Uterus (tissue), 4 donors: ENCODE data around the gene TST. TPM values are rescaled to one million over a fixed set of nuclear protein-coding genes. Genes with fewer than 3 reads are reported as not detected.
A peak's percentile ranks its signal among the peaks of the same experiment; 100 is the strongest.

Experiments
- DNase-seq, 2 donors: peaks; one replicate each; pipeline ENCODE4 v3.0.0-alpha.2; 2019 to 2020
- H3K27ac ChIP-seq, 2 donors: fragments of 200-600 bp; sonication (generic); 1 replicate in 1 of 2; 2 replicates in 1 of 2; pipeline ENCODE4 v1.5.1; 2016 to 2018
- H3K27me3 ChIP-seq, 2 donors: fragments of 200-600 bp; sonication (generic); one replicate each; pipeline ENCODE4 v1.5.1; 2018 to 2019; ENCODE audit warnings: control low read depth in 1 of 2
- H3K36me3 ChIP-seq, 2 donors: fragments of 200-600 bp; sonication (generic); one replicate each; pipeline ENCODE4 v1.5.1; 2019; ENCODE audit warnings: control low read depth in 1 of 2
- H3K4me1 ChIP-seq, 2 donors: fragments of 200-600 bp; sonication (generic); one replicate each; pipeline ENCODE4 v1.5.1; 2018 to 2019; ENCODE audit warnings: control low read depth in 1 of 2
- H3K4me3 ChIP-seq, 2 donors: fragments of 200-600 bp; sonication (generic); 1 replicate in 1 of 2; 2 replicates in 1 of 2; pipeline ENCODE4 v1.5.1; 2018 to 2019; ENCODE audit warnings: mild to moderate bottlenecking in 1 of 2
- H3K9me3 ChIP-seq, 2 donors: fragments of 200-600 bp; sonication (generic); one replicate each; pipeline ENCODE4 v1.5.1; 2019; ENCODE audit warnings: control low read depth in 1 of 2
- CTCF ChIP-seq, 4 experiments: fragments of 200-600 bp in 2 of 4; fragments of 450-650 bp in 2 of 4; sonication (generic) in 2 of 4; IDR thresholded peaks; one replicate each; pipeline ENCODE4 v1.5.1; 2016 to 2019; ENCODE audit warnings: antibody characterized with exemption in 4 of 4, mild to moderate bottlenecking in 2 of 4, moderate library complexity in 1 of 4
- POLR2A ChIP-seq, 2 donors: fragments of 450-650 bp; IDR thresholded peaks; one replicate each; pipeline ENCODE4 v1.6.1; 2016; ENCODE audit warnings: antibody characterized with exemption in 2 of 2, mild to moderate bottlenecking in 1 of 2, moderate library complexity in 1 of 2
- intact Hi-C: fragments of 100-400 bp; cut with DNase I; formaldehyde crosslinking; loops from one replicate; pipeline ENCODE4 v1.15.1; 2023; ENCODE audit warnings: low total_unique reads
- total RNA-seq, 4 donors: library from RNA; depleted of rRNA in 3 of 4; stranded (reverse); fragments of >200 nt in 3 of 4; gene quantifications; one replicate each; pipeline versions ENCODE4 v1.1.0 to v1.2.4, GENCODE V29; 2014 to 2023
- donor health status: DM: yes; HTN: yes; CAD: no.

The TST gene
- total RNA-seq, 4 donors from 2014 or later: 19.6 to 36.8 (median 25.1) TPM

DNA sequence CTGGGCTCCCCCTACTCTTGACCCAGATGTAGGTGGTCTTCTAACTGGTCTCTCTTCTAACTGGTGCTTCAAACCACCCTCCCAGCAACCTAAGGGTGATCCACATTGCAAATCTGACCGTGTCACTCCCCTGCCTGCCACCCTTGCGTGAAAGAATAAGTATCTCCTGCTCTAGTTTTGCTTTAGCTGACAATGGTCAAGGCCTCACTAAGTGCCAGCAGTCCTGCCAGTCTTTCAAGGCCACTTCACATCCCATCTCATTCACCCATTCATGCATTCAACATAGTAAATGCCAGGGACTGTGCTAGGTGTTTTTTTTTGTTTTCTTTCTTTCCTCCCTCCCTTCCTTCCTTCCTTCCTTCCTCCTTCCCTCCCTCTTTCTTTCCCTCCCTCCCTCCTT lies 30.0 kb upstream of the TST start:
- TF ChIP-seq POLR2A (IDR thresholded peaks at IDR 0.05) (no peak), CTCF (IDR thresholded peaks at IDR 0.05) (no peak)
- no peaks in the 10 kb centered on the region for H3K9me3 ChIP-seq
- H3K27me3 ChIP-seq: no peaks in the 10 kb centered on the region
- H3K4me3 ChIP-seq: no peak overlapping the region
- H3K36me3 ChIP-seq: no peaks in the 10 kb centered on the region
- no peak overlapping the region for H3K27ac ChIP-seq
- intact Hi-C loops: no loop called here
- DNase-seq: no peak
- no peaks in the 10 kb centered on the region for H3K4me1 ChIP-seq

DNA sequence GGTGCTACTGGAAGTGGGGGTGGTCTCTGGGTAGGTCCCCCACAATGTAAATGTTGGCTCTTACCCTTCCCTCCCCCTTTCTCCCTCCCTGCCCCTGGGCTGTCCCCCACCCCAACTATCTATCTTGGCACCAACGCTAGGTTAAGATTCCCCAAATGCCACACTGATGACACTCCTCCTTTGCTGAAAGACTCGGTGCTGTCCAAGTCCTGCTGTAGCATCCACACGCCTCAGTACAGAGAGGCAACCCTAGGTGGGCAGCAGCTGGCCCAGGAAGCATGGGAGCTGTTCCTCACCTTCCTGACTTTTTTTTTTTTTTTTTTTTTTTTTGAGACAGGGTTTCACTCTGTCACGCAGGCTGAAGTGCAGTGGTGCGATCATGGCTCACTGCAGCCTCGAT lies 28.9 kb upstream of the TST start:
- H3K4me1 ChIP-seq: no peaks in the 10 kb centered on the region
- no peaks in the 10 kb centered on the region for H3K36me3 ChIP-seq
- TF ChIP-seq CTCF (IDR thresholded peaks at IDR 0.05) (no peak), POLR2A (IDR thresholded peaks at IDR 0.05) (no peak)
- no peak overlapping the region for H3K4me3 ChIP-seq
- H3K27ac ChIP-seq: no peak overlapping the region
- intact Hi-C loops: no loop called here
- no peaks in the 10 kb centered on the region for H3K27me3 ChIP-seq
- DNase-seq: no peak
- H3K9me3 ChIP-seq: no peaks in the 10 kb centered on the region

DNA sequence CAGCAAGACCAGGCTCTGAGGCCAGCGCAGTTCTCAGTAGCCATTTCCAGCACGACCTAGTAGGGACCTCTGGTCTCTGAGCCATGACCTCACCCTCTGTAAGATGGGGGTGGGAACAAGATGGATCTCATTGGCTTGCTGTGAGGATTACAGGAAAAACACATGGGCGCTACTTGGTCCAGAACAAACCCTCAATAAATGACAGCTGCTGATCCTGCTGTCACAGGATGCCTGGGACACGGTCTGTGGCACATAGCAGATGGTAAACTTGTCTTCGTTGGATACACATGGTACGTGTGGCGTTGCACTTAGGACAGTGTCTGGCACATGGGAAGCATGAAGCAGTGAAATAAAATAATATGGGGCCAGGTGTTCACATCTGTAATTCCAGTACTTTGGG lies 27.8 kb upstream of the TST start:
- H3K36me3 ChIP-seq: no peaks in the 10 kb centered on the region
- H3K4me1 ChIP-seq: no peaks in the 10 kb centered on the region
- DNase-seq: no peak
- TF ChIP-seq CTCF (IDR thresholded peaks at IDR 0.05) (no peak), POLR2A (IDR thresholded peaks at IDR 0.05) (no peak)
- intact Hi-C loops: no loop called here
- no peak overlapping the region for H3K4me3 ChIP-seq
- no peak overlapping the region for H3K27ac ChIP-seq
- H3K27me3 ChIP-seq: no peaks in the 10 kb centered on the region
- H3K9me3 ChIP-seq: no peaks in the 10 kb centered on the region

DNA sequence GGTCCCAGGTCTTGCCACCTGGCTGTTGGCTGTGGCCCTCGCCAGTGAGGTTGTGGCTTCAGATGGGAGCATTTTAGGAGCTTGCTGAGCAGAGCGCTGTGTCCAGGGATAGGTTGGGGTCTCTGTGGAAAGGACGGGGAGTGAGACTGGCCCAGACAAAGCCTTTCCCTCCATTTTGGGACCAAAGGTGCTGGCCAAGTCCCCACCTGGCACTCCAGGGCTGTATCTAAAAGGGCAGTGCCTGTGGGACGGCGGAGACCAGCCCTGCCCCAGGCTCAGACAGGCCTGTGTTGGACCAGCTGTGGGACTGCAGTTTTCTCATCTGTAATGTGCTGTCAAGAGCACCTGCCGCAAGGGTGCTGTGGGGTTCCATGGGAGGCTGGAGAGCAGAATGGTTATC lies 27.3 kb upstream of the TST start:
- no peaks in the 10 kb centered on the region for H3K9me3 ChIP-seq
- DNase-seq: no peak

GRCh38 chr22:37045958-37046357 lies 26.7 kb upstream of the TST start:
- Histone ChIP-seq H3K4me1 (no peaks in the 10 kb centered on the region), H3K9me3 (no peaks in the 10 kb centered on the region), H3K36me3 (no peaks in the 10 kb centered on the region), H3K4me3 (no peak overlapping the region), H3K27ac (no peak overlapping the region), H3K27me3 (no peaks in the 10 kb centered on the region)
- TF ChIP-seq CTCF (IDR thresholded peaks at IDR 0.05): peak in 1 of 4 experiments; percentile 14
- TF ChIP-seq POLR2A (IDR thresholded peaks at IDR 0.05): no peak
- DNase-seq: no peak
- intact Hi-C loops: no loop called here

More for the DNA sequence above, 27.3 kb upstream of the TST start:
- H3K4me3 ChIP-seq: no peak overlapping the region
- H3K27me3 ChIP-seq: no peaks in the 10 kb centered on the region
- H3K36me3 ChIP-seq: no peaks in the 10 kb centered on the region
- intact Hi-C loops: no loop called here
- no peaks in the 10 kb centered on the region for H3K4me1 ChIP-seq
- TF ChIP-seq CTCF (IDR thresholded peaks at IDR 0.05) (no peak), POLR2A (IDR thresholded peaks at IDR 0.05) (no peak)
- no peak overlapping the region for H3K27ac ChIP-seq
